Measurements from ENCODE around the gene UGT1A4. TPM values are rescaled to one million over a fixed set of nuclear protein-coding genes. Genes with fewer than 3 reads are reported as not detected.

UGT1A4 gene
- total and polyA plus RNA-seq, 9 of the 15 experiments (the other 6 are each of a cell fraction or from before 2014, with no cell fraction given), result not detected

- TF ChIP-seq, protein P1, sequence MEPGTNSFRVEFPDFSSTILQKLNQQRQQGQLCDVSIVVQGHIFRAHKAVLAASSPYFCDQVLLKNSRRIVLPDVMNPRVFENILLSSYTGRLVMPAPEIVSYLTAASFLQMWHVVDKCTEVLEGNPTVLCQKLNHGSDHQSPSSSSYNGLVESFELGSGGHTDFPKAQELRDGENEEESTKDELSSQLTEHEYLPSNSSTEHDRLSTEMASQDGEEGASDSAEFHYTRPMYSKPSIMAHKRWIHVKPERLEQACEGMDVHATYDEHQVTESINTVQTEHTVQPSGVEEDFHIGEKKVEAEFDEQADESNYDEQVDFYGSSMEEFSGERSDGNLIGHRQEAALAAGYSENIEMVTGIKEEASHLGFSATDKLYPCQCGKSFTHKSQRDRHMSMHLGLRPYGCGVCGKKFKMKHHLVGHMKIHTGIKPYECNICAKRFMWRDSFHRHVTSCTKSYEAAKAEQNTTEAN (CRISPR knock-in tag; IDR thresholded peaks at IDR 0.05), result no peak
- no peak for TF ChIP-seq DNMT1 (IDR thresholded peaks at IDR 0.05)
- no peak for TF ChIP-seq ZNF354B (CRISPR knock-in tag; IDR thresholded peaks at IDR 0.05)
- peak; percentile 57 for TF ChIP-seq MAFF (IDR thresholded peaks at IDR 0.05; ENCODE audit: low read length)
These were observed 42.7 kb downstream of the UGT1A4 start (continued) for GRCh38 chr2:233761040-233761769.

- no peaks in the 10 kb centered on the region for H3K36me3 ChIP-seq (ENCODE audit: control insufficient read depth, insufficient read depth, low read length)
- H2AFZ ChIP-seq (ENCODE audit: low read depth, low read length), result no peak overlapping the region
- H3K9ac ChIP-seq (ENCODE audit: insufficient read depth in 1 of 2, low read depth in 2 of 2, low read length in 2 of 2), result no peak overlapping the region
- H3K4me2 ChIP-seq (ENCODE audit: insufficient read depth, low read length), result no peak overlapping the region
- TF ChIP-seq EGR1 (conservative IDR thresholded peaks at IDR 0.05), result peak; percentile 24; the same call in 1 of the 2 replicates
- TF ChIP-seq CBFA2T2 (conservative IDR thresholded peaks at IDR 0.05), result no peak
- no peak for TF ChIP-seq CHD1 (IDR thresholded peaks at IDR 0.05; ENCODE audit: low read length)
- no peak for TF ChIP-seq NCOA4 (IDR thresholded peaks at IDR 0.05; ENCODE audit: partially characterized antibody)
- no peak for TF ChIP-seq BRD9 (IDR thresholded peaks at IDR 0.05; ENCODE audit: low read depth, partially characterized antibody)
- TF ChIP-seq, protein P2, sequence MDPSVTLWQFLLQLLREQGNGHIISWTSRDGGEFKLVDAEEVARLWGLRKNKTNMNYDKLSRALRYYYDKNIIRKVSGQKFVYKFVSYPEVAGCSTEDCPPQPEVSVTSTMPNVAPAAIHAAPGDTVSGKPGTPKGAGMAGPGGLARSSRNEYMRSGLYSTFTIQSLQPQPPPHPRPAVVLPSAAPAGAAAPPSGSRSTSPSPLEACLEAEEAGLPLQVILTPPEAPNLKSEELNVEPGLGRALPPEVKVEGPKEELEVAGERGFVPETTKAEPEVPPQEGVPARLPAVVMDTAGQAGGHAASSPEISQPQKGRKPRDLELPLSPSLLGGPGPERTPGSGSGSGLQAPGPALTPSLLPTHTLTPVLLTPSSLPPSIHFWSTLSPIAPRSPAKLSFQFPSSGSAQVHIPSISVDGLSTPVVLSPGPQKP (CRISPR knock-in tag; IDR thresholded peaks at IDR 0.05), result no peak
- TF ChIP-seq, protein P3, sequence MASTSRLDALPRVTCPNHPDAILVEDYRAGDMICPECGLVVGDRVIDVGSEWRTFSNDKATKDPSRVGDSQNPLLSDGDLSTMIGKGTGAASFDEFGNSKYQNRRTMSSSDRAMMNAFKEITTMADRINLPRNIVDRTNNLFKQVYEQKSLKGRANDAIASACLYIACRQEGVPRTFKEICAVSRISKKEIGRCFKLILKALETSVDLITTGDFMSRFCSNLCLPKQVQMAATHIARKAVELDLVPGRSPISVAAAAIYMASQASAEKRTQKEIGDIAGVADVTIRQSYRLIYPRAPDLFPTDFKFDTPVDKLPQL (IDR thresholded peaks at IDR 0.05; ENCODE audit: extremely low read depth, insufficient read length), result no peak
- TF ChIP-seq ZNF584 (CRISPR knock-in tag; IDR thresholded peaks at IDR 0.05; ENCODE audit: low read depth), result no peak
- H3K27me3 ChIP-seq (ENCODE audit: control insufficient read depth in 2 of 2, insufficient read depth in 2 of 2, low read length in 2 of 2), result peaks cover 0 to 11% of the 10 kb centered on the region in 2 experiments; a peak in 3 of 5 replicates
- no peak for FAIRE-seq
- no peaks in the 10 kb centered on the region for H3K79me2 ChIP-seq (ENCODE audit: control insufficient read depth, insufficient read depth, low read length)
- H3K27ac ChIP-seq (ENCODE audit: extremely low read depth, low read depth, low read length), result no peak overlapping the region
- no TSS peak for BruUV-seq (replicated peaks)
- CTCF ChIA-PET (ENCODE audit: low intra/inter-chr PET ratio), result no interaction called here
- H3K4me3 ChIP-seq, result no peak overlapping the region
- 0% methylated on average over 6 of the region's 7 CpGs for WGBS (ENCODE audit: insufficient coverage, low coverage, missing lambda C conversion rate)
- no peaks in the 10 kb centered on the region for H3K4me1 ChIP-seq (replicated peaks in 1 of 2; ENCODE audit: control insufficient read depth in 2 of 2, insufficient read depth in 2 of 2, low read length in 2 of 2)
- DNase-seq (ENCODE audit: extremely low read depth in 1 of 4, low spot score in 3 of 4), result no peak
- intact Hi-C loops (cut with micrococcal nuclease), result no loop called here
- no peaks in the 10 kb centered on the region for H3K9me3 ChIP-seq (replicated peaks; ENCODE audit: control insufficient read depth, insufficient read depth, low read depth, low read length)
- ATAC-seq, result no peak
- no peaks in the 10 kb centered on the region for H3K9me1 ChIP-seq (ENCODE audit: control insufficient read depth, insufficient read depth, low read length)
- POLR2A ChIA-PET, result no interaction called here
- no peaks in the 10 kb centered on the region for H4K20me1 ChIP-seq (replicated peaks; ENCODE audit: control insufficient read depth, insufficient read depth, low read length)
- in situ Hi-C loops (cut with MboI), result no loop called here
These were observed 45.7 kb downstream of the UGT1A4 start for GRCh38 chr2:233764264-233764663.

Data from K562 (cell line).